Measurements from ENCODE around the gene UGCG. TPM values are rescaled to one million over a fixed set of nuclear protein-coding genes. Genes with fewer than 3 reads are reported as not detected.
A peak's percentile ranks its signal among the peaks of the same experiment; 100 is the strongest.

UGCG gene
- total and polyA plus RNA-seq, 9 of the 15 experiments (the other 6 are each of a cell fraction or from before 2014, with no cell fraction given), result 20.0 to 40.3 (median 29.2) TPM

DNA sequence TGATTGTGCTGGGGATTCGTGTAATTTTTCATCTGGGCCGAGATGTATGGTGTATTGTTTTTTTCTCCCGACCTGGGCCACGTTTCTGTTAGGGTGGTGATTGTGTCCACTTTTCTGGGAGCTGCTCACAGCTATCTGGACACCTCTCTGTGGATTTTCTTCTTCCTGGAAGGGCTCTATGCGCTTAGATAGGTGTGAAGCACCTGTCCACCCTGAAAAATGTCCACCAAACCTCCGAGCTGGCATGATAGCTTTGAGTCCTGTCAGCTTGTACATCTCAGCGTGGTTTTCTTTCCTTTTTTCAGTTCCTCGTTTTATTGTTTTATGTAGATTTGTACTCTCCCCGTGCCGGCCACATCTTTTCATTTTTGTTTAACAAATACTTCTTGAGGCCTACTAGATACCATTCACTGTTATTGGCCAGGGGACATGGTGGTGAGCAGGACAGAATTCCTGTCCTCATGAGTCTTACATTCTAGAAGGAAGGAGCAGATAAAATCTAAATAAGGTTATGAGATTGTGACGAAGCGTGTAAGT lies 1.1 kb downstream of the UGCG start (continued):
- TF ChIP-seq, protein P1, sequence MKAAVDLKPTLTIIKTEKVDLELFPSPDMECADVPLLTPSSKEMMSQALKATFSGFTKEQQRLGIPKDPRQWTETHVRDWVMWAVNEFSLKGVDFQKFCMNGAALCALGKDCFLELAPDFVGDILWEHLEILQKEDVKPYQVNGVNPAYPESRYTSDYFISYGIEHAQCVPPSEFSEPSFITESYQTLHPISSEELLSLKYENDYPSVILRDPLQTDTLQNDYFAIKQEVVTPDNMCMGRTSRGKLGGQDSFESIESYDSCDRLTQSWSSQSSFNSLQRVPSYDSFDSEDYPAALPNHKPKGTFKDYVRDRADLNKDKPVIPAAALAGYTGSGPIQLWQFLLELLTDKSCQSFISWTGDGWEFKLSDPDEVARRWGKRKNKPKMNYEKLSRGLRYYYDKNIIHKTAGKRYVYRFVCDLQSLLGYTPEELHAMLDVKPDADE (conservative IDR thresholded peaks at IDR 0.05; ENCODE audit: control insufficient read depth, low read depth, low read length), result no peak
- TF ChIP-seq, protein P2, sequence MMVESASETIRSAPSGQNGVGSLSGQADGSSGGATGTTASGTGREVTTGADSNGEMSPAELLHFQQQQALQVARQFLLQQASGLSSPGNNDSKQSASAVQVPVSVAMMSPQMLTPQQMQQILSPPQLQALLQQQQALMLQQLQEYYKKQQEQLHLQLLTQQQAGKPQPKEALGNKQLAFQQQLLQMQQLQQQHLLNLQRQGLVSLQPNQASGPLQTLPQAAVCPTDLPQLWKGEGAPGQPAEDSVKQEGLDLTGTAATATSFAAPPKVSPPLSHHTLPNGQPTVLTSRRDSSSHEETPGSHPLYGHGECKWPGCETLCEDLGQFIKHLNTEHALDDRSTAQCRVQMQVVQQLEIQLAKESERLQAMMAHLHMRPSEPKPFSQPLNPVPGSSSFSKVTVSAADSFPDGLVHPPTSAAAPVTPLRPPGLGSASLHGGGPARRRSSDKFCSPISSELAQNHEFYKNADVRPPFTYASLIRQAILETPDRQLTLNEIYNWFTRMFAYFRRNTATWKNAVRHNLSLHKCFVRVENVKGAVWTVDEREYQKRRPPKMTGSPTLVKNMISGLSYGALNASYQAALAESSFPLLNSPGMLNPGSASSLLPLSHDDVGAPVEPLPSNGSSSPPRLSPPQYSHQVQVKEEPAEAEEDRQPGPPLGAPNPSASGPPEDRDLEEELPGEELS (CRISPR knock-in tag; IDR thresholded peaks at IDR 0.05; ENCODE audit: borderline replicate concordance), result peak; percentile 65; the same call in 1 of the 2 replicates
- TF ChIP-seq NELFE (IDR thresholded peaks at IDR 0.05; ENCODE audit: insufficient read depth, insufficient read length) (no peak), ADNP (tag; IDR thresholded peaks at IDR 0.05) (peak; percentile 23; the same call in 1 of the 2 replicates), TRIM24 (IDR thresholded peaks at IDR 0.05) (peak; percentile 83 to 91), ZNF717 (CRISPR knock-in tag; IDR thresholded peaks at IDR 0.05) (no peak), HNRNPLL (IDR thresholded peaks at IDR 0.05; ENCODE audit: low read depth, low read length, poor library complexity, severe bottlenecking) (no peak), RBM17 (IDR thresholded peaks at IDR 0.05; ENCODE audit: borderline replicate concordance, low read depth, low read length) (no peak), ESRRB (CRISPR knock-in tag; IDR thresholded peaks at IDR 0.05; ENCODE audit: borderline replicate concordance) (no peak), TRIM28 (IDR thresholded peaks at IDR 0.05) (peak; percentile 94), ZNF217 (CRISPR knock-in tag; IDR thresholded peaks at IDR 0.05) (peak; percentile 66; the same call in 1 of the 2 replicates), ZNF224 (CRISPR knock-in tag; IDR thresholded peaks at IDR 0.05) (no peak), ZNF644 (tag; IDR thresholded peaks at IDR 0.05; ENCODE audit: low read depth) (peak; percentile 52; the same call in 1 of the 2 replicates), SMARCA4 (IDR thresholded peaks at IDR 0.05) (no peak), KDM1A (IDR thresholded peaks at IDR 0.05) (peak; percentile 62 to 71), XRCC4 (IDR thresholded peaks at IDR 0.05; ENCODE audit: extremely low read depth, insufficient read depth, insufficient read length) (no peak), KAT7 (CRISPR knock-in tag; IDR thresholded peaks at IDR 0.05; ENCODE audit: borderline replicate concordance) (0 out of 2 replicates have a peak, but pooled peaks have one; percentile 40), GTF2F1 (IDR thresholded peaks at IDR 0.05; ENCODE audit: low read depth, low read length) (no peak)
- TF ChIP-seq, protein P3, sequence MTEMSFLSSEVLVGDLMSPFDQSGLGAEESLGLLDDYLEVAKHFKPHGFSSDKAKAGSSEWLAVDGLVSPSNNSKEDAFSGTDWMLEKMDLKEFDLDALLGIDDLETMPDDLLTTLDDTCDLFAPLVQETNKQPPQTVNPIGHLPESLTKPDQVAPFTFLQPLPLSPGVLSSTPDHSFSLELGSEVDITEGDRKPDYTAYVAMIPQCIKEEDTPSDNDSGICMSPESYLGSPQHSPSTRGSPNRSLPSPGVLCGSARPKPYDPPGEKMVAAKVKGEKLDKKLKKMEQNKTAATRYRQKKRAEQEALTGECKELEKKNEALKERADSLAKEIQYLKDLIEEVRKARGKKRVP (CRISPR knock-in tag; IDR thresholded peaks at IDR 0.05), result no peak
- TF ChIP-seq, protein P4, sequence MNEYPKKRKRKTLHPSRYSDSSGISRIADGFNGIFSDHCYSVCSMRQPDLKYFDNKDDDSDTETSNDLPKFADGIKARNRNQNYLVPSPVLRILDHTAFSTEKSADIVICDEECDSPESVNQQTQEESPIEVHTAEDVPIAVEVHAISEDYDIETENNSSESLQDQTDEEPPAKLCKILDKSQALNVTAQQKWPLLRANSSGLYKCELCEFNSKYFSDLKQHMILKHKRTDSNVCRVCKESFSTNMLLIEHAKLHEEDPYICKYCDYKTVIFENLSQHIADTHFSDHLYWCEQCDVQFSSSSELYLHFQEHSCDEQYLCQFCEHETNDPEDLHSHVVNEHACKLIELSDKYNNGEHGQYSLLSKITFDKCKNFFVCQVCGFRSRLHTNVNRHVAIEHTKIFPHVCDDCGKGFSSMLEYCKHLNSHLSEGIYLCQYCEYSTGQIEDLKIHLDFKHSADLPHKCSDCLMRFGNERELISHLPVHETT (CRISPR knock-in tag; conservative IDR thresholded peaks at IDR 0.05 in 1 of 2, IDR thresholded peaks at IDR 0.05 in 1 of 2), result no peak
- TF ChIP-seq, protein P5, sequence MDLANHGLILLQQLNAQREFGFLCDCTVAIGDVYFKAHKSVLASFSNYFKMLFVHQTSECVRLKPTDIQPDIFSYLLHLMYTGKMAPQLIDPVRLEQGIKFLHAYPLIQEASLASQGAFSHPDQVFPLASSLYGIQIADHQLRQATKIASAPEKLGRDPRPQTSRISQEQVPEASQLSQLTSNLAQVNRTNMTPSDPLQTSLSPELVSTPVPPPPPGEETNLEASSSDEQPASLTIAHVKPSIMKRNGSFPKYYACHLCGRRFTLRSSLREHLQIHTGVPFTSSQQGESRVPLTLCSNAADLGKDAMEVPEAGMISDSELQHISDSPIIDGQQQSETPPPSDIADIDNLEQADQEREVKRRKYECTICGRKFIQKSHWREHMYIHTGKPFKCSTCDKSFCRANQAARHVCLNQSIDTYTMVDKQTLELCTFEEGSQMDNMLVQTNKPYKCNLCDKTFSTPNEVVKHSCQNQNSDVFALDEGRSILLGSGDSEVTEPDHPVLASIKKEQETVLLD (IDR thresholded peaks at IDR 0.05), result no peak
